ENCODE measurements around the gene ZNF593OS. TPM values are rescaled to one million over a fixed set of nuclear protein-coding genes. Genes with fewer than 3 reads are reported as not detected.

ZNF593OS gene
- total RNA-seq, 2 experiments from 2014 or later: not detected

- Histone ChIP-seq H3K27ac (ENCODE audit: low read depth in 1 of 2, low read length in 2 of 2) (no peak overlapping the region), H3K9me3 (ENCODE audit: control insufficient read depth in 1 of 2, insufficient read depth in 1 of 2, low read length in 2 of 2) (no peaks in the 10 kb centered on the region), H3K4me1 (ENCODE audit: insufficient read depth, low read length) (no peaks in the 10 kb centered on the region), H3K36me3 (ENCODE audit: insufficient read depth, low read length) (no peaks in the 10 kb centered on the region), H3K4me3 (ENCODE audit: low read length) (no peak overlapping the region), H3K27me3 (ENCODE audit: control insufficient read depth in 1 of 2, insufficient read depth in 2 of 2, low read length in 2 of 2) (no peaks in the 10 kb centered on the region)
- POLR2A ChIA-PET: no interaction called here
- DNase-seq: no peak
- no peaks in the 10 kb centered on the region for H3K36me3 Mint-ChIP-seq (ENCODE audit: low read depth)
- H3K9me3 Mint-ChIP-seq: no peaks in the 10 kb centered on the region
- H3K4me1 Mint-ChIP-seq (ENCODE audit: low read depth): no peaks in the 10 kb centered on the region
- ATAC-seq (ENCODE audit: poor library complexity): no peak
- TF ChIP-seq CTCF (IDR thresholded peaks at IDR 0.05): no peak
- CTCF ChIA-PET: no interaction called here
- H3K27ac Mint-ChIP-seq: no peak overlapping the region
- intact Hi-C loops (cut with DNase I, micrococcal nuclease): no loop called here
- H3K4me3 Mint-ChIP-seq: no peak overlapping the region
- H3K27me3 Mint-ChIP-seq: peaks cover 8% of the 10 kb centered on the region
Observed at GRCh38 chr1:26218906-26219494, 47.4 kb upstream of the ZNF593OS start.

DNA sequence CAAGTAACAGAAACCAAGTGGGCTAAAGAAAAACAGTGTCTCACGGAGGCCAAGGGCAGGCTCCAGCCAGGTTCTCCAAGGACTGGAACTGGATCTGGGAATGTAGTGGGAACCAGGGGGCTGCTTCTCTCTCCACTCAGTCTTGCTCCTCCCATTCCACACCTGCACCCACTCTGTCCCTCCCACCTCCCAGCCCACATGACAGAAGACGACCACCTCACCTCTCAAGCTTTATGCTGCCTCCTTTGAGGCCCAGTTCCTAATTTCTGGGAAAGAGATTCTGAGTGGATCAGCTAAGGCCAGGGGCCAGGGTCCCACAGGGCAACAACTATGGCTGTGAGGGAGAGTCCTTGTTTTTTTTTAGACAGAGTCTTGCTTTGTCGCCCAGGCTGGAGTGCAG lies 43.6 kb upstream of the ZNF593OS start:
- H3K27ac Mint-ChIP-seq: no peak overlapping the region
- CTCF ChIA-PET: no interaction called here
- intact Hi-C loops (cut with DNase I, micrococcal nuclease): no loop called here

GRCh38 chr1:26213335-26213905 lies 41.8 kb upstream of the ZNF593OS start:
- Histone ChIP-seq H3K27me3 (ENCODE audit: control insufficient read depth in 1 of 2, insufficient read depth in 2 of 2, low read length in 2 of 2) (no peaks in the 10 kb centered on the region), H3K36me3 (ENCODE audit: insufficient read depth, low read length) (no peaks in the 10 kb centered on the region), H3K27ac (ENCODE audit: low read depth in 1 of 2, low read length in 2 of 2) (no peak overlapping the region), H3K9me3 (ENCODE audit: control insufficient read depth in 1 of 2, insufficient read depth in 1 of 2, low read length in 2 of 2) (no peaks in the 10 kb centered on the region), H3K4me3 (ENCODE audit: low read length) (no peak overlapping the region), H3K4me1 (ENCODE audit: insufficient read depth, low read length) (no peaks in the 10 kb centered on the region)
- no peak for TF ChIP-seq CTCF (IDR thresholded peaks at IDR 0.05)
- H3K27ac Mint-ChIP-seq: no peak overlapping the region
- H3K27me3 Mint-ChIP-seq: no peaks in the 10 kb centered on the region
- ATAC-seq (ENCODE audit: poor library complexity): no peak
- intact Hi-C loops (cut with DNase I, micrococcal nuclease): no loop called here
- no peaks in the 10 kb centered on the region for H3K36me3 Mint-ChIP-seq (ENCODE audit: low read depth)
- H3K4me3 Mint-ChIP-seq: no peak overlapping the region
- no peaks in the 10 kb centered on the region for H3K4me1 Mint-ChIP-seq (ENCODE audit: low read depth)
- ChIA-PET POLR2A (interaction anchor here (0.7 to 1.3 kb wide), 2 partner anchors 12 to 108 kb away, joined by 4 to 5 read pairs; no protein-coding TSS in a partner anchor), CTCF (interaction anchor here (0.7 to 2.5 kb wide), 4 partner anchors 11 to 171 kb away, joined by 3 to 7 read pairs (median 4); partner anchors contain the start of gene CEP85)
- no peak for DNase-seq
- no peaks in the 10 kb centered on the region for H3K9me3 Mint-ChIP-seq

More for the DNA sequence above, 43.6 kb upstream of the ZNF593OS start:
- no peak for ATAC-seq (ENCODE audit: poor library complexity)
- H3K27me3 ChIP-seq (ENCODE audit: control insufficient read depth in 1 of 2, insufficient read depth in 2 of 2, low read length in 2 of 2): no peaks in the 10 kb centered on the region
- H3K4me3 Mint-ChIP-seq: no peak overlapping the region
- H3K27me3 Mint-ChIP-seq: no peaks in the 10 kb centered on the region
- no peak overlapping the region for H3K4me3 ChIP-seq (ENCODE audit: low read length)
- no peaks in the 10 kb centered on the region for H3K4me1 ChIP-seq (ENCODE audit: insufficient read depth, low read length)
- DNase-seq: no peak
- H3K36me3 ChIP-seq (ENCODE audit: insufficient read depth, low read length): no peaks in the 10 kb centered on the region
- no peaks in the 10 kb centered on the region for H3K36me3 Mint-ChIP-seq (ENCODE audit: low read depth)
- H3K27ac ChIP-seq (ENCODE audit: low read depth in 1 of 2, low read length in 2 of 2): no peak overlapping the region
- POLR2A ChIA-PET: no interaction called here
- H3K9me3 Mint-ChIP-seq: no peaks in the 10 kb centered on the region
- no peaks in the 10 kb centered on the region for H3K4me1 Mint-ChIP-seq (ENCODE audit: low read depth)
- no peak for TF ChIP-seq CTCF (IDR thresholded peaks at IDR 0.05)
- no peaks in the 10 kb centered on the region for H3K9me3 ChIP-seq (ENCODE audit: control insufficient read depth in 1 of 2, insufficient read depth in 1 of 2, low read length in 2 of 2)
